K562 (cell line): ENCODE results near the gene ABR. TPM values are rescaled to one million over a fixed set of nuclear protein-coding genes. Genes with fewer than 3 reads are reported as not detected.

ENCODE experiments used
- ATAC-seq: fragments of 200-7000 bp; cut with Tn5 transposase; 3 replicates; pipeline ENCODE4 v1.9.1; 2020; ENCODE audit warnings: moderate library complexity
- BruUV-seq: library from RNA; stranded (reverse); fragments of 400-500 nt; replicated peaks from 2 replicates; lab custom pipeline; 2021; lab: Mats Ljungman, UMichigan
- CTCF ChIA-PET: fragments of 300-600 bp; formaldehyde crosslinking; extraction: SDS; loops from one replicate; lab custom pipeline; 2021; ENCODE audit warnings: low intra/inter-chr PET ratio; lab: Yijun Ruan, JAX
- POLR2A ChIA-PET: fragments of 300-600, 350-650 bp; sonication (Branson Sonifier 250); formaldehyde crosslinking; extraction: SDS; loops from one replicate; lab custom pipeline; 2021; ENCODE audit warnings: antibody characterized with exemption, inconsistent platforms; lab: Yijun Ruan, JAX
- DNase-seq, 4 experiments: peaks; one replicate each; pipeline versions ENCODE4 v3.0.0 to v3.0.0-alpha.2; 2011 to 2018; ENCODE audit warnings: low spot score in 3 of 4, mixed read lengths in 3 of 4; ENCODE audit errors: extremely low read depth in 1 of 4
- FAIRE-seq: peaks from 2 replicates; lab custom pipeline; 2011; peaks lifted over from hg19 to GRCh38; lab: Jason Lieb, UNC
- H2AFZ ChIP-seq: 2 replicates; pipeline ENCODE4 v1.6.0; 2011; ENCODE audit warnings: low read depth, low read length, control low read depth, inconsistent platforms
- H3K27ac ChIP-seq: fragments of 200-600 bp; 3 replicates; pipeline ENCODE4 v1.8.0; 2011; ENCODE audit warnings: low read depth, mild to moderate bottlenecking, control low read depth, inconsistent platforms, low read length, moderate library complexity, mixed read lengths; ENCODE audit errors: extremely low read depth
- H3K27me3 ChIP-seq, 2 experiments: fragments of 300-600 bp in 1 of 2; 2 replicates in 1 of 2; 3 replicates in 1 of 2; pipeline versions ENCODE4 v1.6.0 to v1.8.0; 2011; ENCODE audit warnings: inconsistent platforms in 2 of 2, low read length in 2 of 2, mild to moderate bottlenecking in 1 of 2, mixed read lengths in 1 of 2, moderate library complexity in 1 of 2; ENCODE audit not compliant: control insufficient read depth in 2 of 2, insufficient read depth in 2 of 2
- H3K36me3 ChIP-seq: fragments of 300-600 bp; 3 replicates; pipeline ENCODE4 v1.8.0; 2011; ENCODE audit warnings: mild to moderate bottlenecking, low read length, inconsistent platforms; ENCODE audit not compliant: control insufficient read depth, insufficient read depth
- H3K4me1 ChIP-seq, 2 experiments: fragments of 200-600 bp in 1 of 2; replicated peaks in 1 of 2; 2 replicates in 1 of 2; 3 replicates in 1 of 2; pipeline versions ENCODE4 v1.5.1 to v1.8.0; 2011; ENCODE audit warnings: inconsistent platforms in 2 of 2, low read length in 2 of 2, mild to moderate bottlenecking in 1 of 2, mixed read lengths in 1 of 2, moderate library complexity in 1 of 2; ENCODE audit not compliant: control insufficient read depth in 2 of 2, insufficient read depth in 2 of 2
- H3K4me2 ChIP-seq: 2 replicates; pipeline ENCODE4 v1.6.1; 2011; ENCODE audit warnings: low read length, control low read depth, inconsistent platforms, mixed read lengths; ENCODE audit not compliant: insufficient read depth
- H3K4me3 ChIP-seq: fragments of 200-600 bp; sonication (generic), shearing (Covaris generic); 2 replicates; pipeline ENCODE4 v1.5.1; 2016; ENCODE audit warnings: control low read depth, inconsistent platforms
- H3K79me2 ChIP-seq: fragments of 200-600 bp; 3 replicates; pipeline ENCODE4 v1.8.0; 2011; ENCODE audit warnings: low read length, inconsistent platforms; ENCODE audit not compliant: control insufficient read depth, insufficient read depth
- H3K9ac ChIP-seq, 2 experiments: 2 replicates each; pipeline versions ENCODE4 v1.6.0 to v1.6.1; 2011; ENCODE audit warnings: low read depth in 2 of 2, low read length in 2 of 2, control low read depth in 1 of 2, inconsistent platforms in 1 of 2, mild to moderate bottlenecking in 1 of 2, mixed read lengths in 1 of 2; ENCODE audit not compliant: insufficient read depth in 1 of 2
- H3K9me1 ChIP-seq: one replicate; pipeline ENCODE4 v1.6.0; 2011; ENCODE audit warnings: inconsistent platforms, mild to moderate bottlenecking, low read length, moderate library complexity; ENCODE audit not compliant: control insufficient read depth, insufficient read depth
- H3K9me3 ChIP-seq: replicated peaks from 2 replicates; pipeline ENCODE4 v1.5.1; 2011; ENCODE audit warnings: low read depth, low read length, inconsistent platforms; ENCODE audit not compliant: control insufficient read depth, insufficient read depth
- H4K20me1 ChIP-seq: replicated peaks from 2 replicates; pipeline ENCODE4 v1.6.1; 2011; ENCODE audit warnings: low read length, inconsistent platforms, mixed read lengths; ENCODE audit not compliant: control insufficient read depth, insufficient read depth
- GATAD2B ChIP-seq: fragments of 450-650 bp; IDR thresholded peaks from 2 replicates; pipeline ENCODE4 v1.6.1; 2017; ENCODE audit warnings: mild to moderate bottlenecking, borderline replicate concordance
- RBM25 ChIP-seq: fragments of 200-400 bp; formaldehyde crosslinking; IDR thresholded peaks from 2 replicates; pipeline ENCODE4 v1.6.1; 2018; ENCODE audit warnings: low read length, low read depth, moderate library complexity; ENCODE audit not compliant: severe bottlenecking
- ZKSCAN3 ChIP-seq: fragments of 250-450 bp; sonication (Bioruptor Pico); IDR thresholded peaks from 2 replicates; pipeline ENCODE4 v1.4.0; 2020
- ZNF239 ChIP-seq: fragments of 250-450 bp; sonication (Bioruptor Pico); IDR thresholded peaks from 2 replicates; pipeline ENCODE4 v1.4.0; 2020; ENCODE audit warnings: mild to moderate bottlenecking
- ZNF263 ChIP-seq: sonication (generic); formaldehyde crosslinking; IDR thresholded peaks from 2 replicates; pipeline ENCODE4 v1.8.0; 2022; ENCODE audit warnings: mild to moderate bottlenecking, missing genetic modification reagents, borderline replicate concordance
- ZNF354B ChIP-seq: fragments of 250-450 bp; sonication (Bioruptor Pico); IDR thresholded peaks from 2 replicates; pipeline ENCODE4 v1.4.0; 2020
- WGBS: fragments of 100-300 bp; shearing (Covaris generic); methylation state at CpG from one replicate; pipeline ENCODE4 v1.1.6; 2016; ENCODE audit warnings: low coverage, mixed read lengths; ENCODE audit not compliant: insufficient coverage; ENCODE audit errors: missing lambda C conversion rate; 5-methylcytosine and 5-hydroxymethylcytosine counted together
- in situ Hi-C: fragments of 300-500 bp; cut with MboI; formaldehyde crosslinking; loops from 4 replicates; pipeline ENCODE4 v1.15.0; 2018; ENCODE audit warnings: inconsistent platforms, mixed read lengths
- intact Hi-C: fragments of 100-400 bp; cut with micrococcal nuclease; formaldehyde crosslinking; loops from 2 replicates; pipeline ENCODE4 v1.14.2; 2022
- polyA plus RNA-seq, 8 experiments: library from polyadenylated mRNA; depleted of rRNA in 4 of 8; stranded (reverse) in 5 of 8; unstranded in 3 of 8; fragments of >200 nt; fragmentation: Nextera tagmentation in 2 of 8; fragmentation: Illumina TruSeq in 1 of 8; extraction: Ambion mirVana in 2 of 8; extraction: Trizol in 1 of 8; gene quantifications; 2 replicates each; pipeline versions ENCODE4 v1.2.1 to v1.2.3, GENCODE V29; 2011 to 2014; ENCODE audit warnings: inconsistent platforms in 1 of 8, missing spikeins in 1 of 8
- total RNA-seq, 7 experiments: library from RNA; depleted of rRNA in 6 of 7; stranded (reverse); fragments of >200 nt in 6 of 7; fragmentation: Illumina TruSeq in 2 of 7; extraction: Trizol in 2 of 7; gene quantifications; 2 replicates each; pipeline versions ENCODE4 v1.2.1 to v1.2.3, GENCODE V29; 2011 to 2021; ENCODE audit warnings: low replicate concordance in 1 of 7

Gene ABR
- total and polyA plus RNA-seq, 9 of the 15 experiments (the other 6 are each of a cell fraction or from before 2014, with no cell fraction given), result 0.07 to 1.6 (median 0.37) TPM; not detected in 1

GRCh38 chr17:1120596-1121441 is 59.0 kb downstream of the ABR start:
- H4K20me1 ChIP-seq, result peaks cover 13% of the 10 kb centered on the region
- 4% methylated on average over 9 of the region's 12 CpGs for WGBS
- H3K36me3 ChIP-seq, result no peaks in the 10 kb centered on the region
- H3K9ac ChIP-seq, result no peak overlapping the region
- peaks cover 7 to 41% of the 10 kb centered on the region in 2 experiments; a peak in 4 of 5 replicates for H3K27me3 ChIP-seq
- no TSS peak for BruUV-seq
- CTCF ChIA-PET, result no interaction called here
- H3K4me3 ChIP-seq, result no peak overlapping the region
- no peaks in the 10 kb centered on the region for H3K9me1 ChIP-seq
- H3K4me1 ChIP-seq, result peaks cover 0 to 8% of the 10 kb centered on the region in 2 experiments; a peak in 2 of 5 replicates
- no peak overlapping the region for H3K27ac ChIP-seq
- FAIRE-seq, result no peak
- no peak for TF ChIP-seq ZNF354B (CRISPR knock-in tag)
- H3K79me2 ChIP-seq, result no peaks in the 10 kb centered on the region
- in situ Hi-C loops, result no loop called here
- POLR2A ChIA-PET, result no interaction called here
- intact Hi-C loops, result no loop called here
- DNase-seq, result no peak
- H3K9me3 ChIP-seq, result no peaks in the 10 kb centered on the region
- no peak for ATAC-seq
- no peak overlapping the region for H2AFZ ChIP-seq
- H3K4me2 ChIP-seq, result no peak overlapping the region

DNA sequence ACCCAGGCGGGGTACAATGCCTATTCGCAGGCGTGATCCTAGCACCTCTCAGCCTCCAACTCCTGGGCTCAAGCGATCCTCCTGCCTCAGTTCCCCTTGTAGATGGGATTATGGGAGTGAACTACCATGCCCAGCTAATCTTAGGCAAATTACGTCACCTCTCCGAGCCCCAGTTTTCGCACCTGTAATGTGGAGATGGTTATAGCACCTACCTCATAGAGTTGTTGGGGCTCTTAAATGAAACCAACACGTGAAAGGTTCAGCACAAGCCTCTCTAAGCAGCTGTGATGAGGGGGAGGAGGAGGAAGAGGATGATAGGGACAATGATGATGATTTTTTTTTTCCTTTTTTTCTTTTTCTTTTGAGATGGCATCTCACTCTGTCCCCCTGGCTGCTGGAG is 59.9 kb downstream of the ABR start:
- CTCF ChIA-PET, result no interaction called here
- Histone ChIP-seq H3K79me2 (no peaks in the 10 kb centered on the region), H3K9me1 (no peaks in the 10 kb centered on the region), H3K27ac (no peak overlapping the region), H3K36me3 (no peaks in the 10 kb centered on the region), H3K4me1 (peaks cover 3 to 10% of the 10 kb centered on the region in 2 experiments; a peak in 2 of 5 replicates), H2AFZ (no peak overlapping the region), H3K4me2 (no peak overlapping the region), H3K9ac (no peak overlapping the region), H3K4me3 (no peak overlapping the region), H3K27me3 (peaks cover 2 to 34% of the 10 kb centered on the region in 2 experiments; a peak in 3 of 5 replicates), H3K9me3 (no peaks in the 10 kb centered on the region), H4K20me1 (peaks cover 13% of the 10 kb centered on the region)
- in situ Hi-C loops, result no loop called here
- intact Hi-C loops, result no loop called here
- ATAC-seq, result no peak
- DNase-seq, result no peak
- no TSS peak for BruUV-seq
- POLR2A ChIA-PET, result interaction anchor here (0.7 kb wide), 1 partner anchor 69 kb away, joined by 3 read pairs; no protein-coding TSS in a partner anchor
- WGBS, result 0% methylated on average over 8 of the region's 8 CpGs
- FAIRE-seq, result no peak
- no peak for TF ChIP-seq RBM25
- no peak for TF ChIP-seq GATAD2B
- no peak for TF ChIP-seq ZNF239 (CRISPR knock-in tag)
- TF ChIP-seq ZNF263 (CRISPR knock-in tag), result no peak
- no peak for TF ChIP-seq ZKSCAN3 (CRISPR knock-in tag)
